GM13976 (cell line): ENCODE data around the gene MAGEB17.
A peak's percentile ranks its signal among the peaks of the same experiment; 100 is the strongest.

ENCODE experiments used
- DNase-seq: peaks from one replicate; pipeline ENCODE4 v3.0.0; 2012; ENCODE audit warnings: low spot score
- CTCF ChIP-seq: IDR thresholded peaks from 2 replicates; pipeline ENCODE4 v1.5.1; 2012; ENCODE audit warnings: borderline replicate concordance, mild to moderate bottlenecking; ENCODE audit not compliant: insufficient read depth; ENCODE audit errors: extremely low read depth, missing control alignments, control extremely low read depth
- in situ Hi-C: fragments of 300-500 bp; cut with MboI; formaldehyde crosslinking; loops from one replicate; pipeline ENCODE4 v1.12.0; 2022; ENCODE audit warnings: low sequenced_read_pairs, mixed read lengths, inconsistent platforms; ENCODE audit not compliant: unreplicated experiment

MAGEB17 gene

GRCh38 chrX:16212436-16212835 is 45.2 kb downstream of the MAGEB17 start:
- DNase-seq = peak; percentile 14
- in situ Hi-C loops = no loop called here
- no peak for TF ChIP-seq CTCF

GRCh38 chrX:16213961-16214360 is 46.7 kb downstream of the MAGEB17 start:
- in situ Hi-C loops = no loop called here
- no peak for DNase-seq
- TF ChIP-seq CTCF = no peak

- in situ Hi-C loops = no loop called here
- no peak for TF ChIP-seq CTCF
- DNase-seq = no peak
Measured at GRCh38 chrX:16215660-16216059, 48.4 kb downstream of the MAGEB17 start.
